Kidney epithelial cell (primary cell): ENCODE data around the gene PLEKHF1. TPM values are rescaled to one million over a fixed set of nuclear protein-coding genes. Genes with fewer than 3 reads are reported as not detected.
A peak's percentile ranks its signal among the peaks of the same experiment; 100 is the strongest.
"Not testable (repeated sequence)": the region's sequence is repeated elsewhere in the genome, so short reads cannot be mapped to it uniquely, and the experiment has no call there.

Source experiments
- DNase-seq: peaks from one replicate; pipeline ENCODE4 v3.0.0-alpha.2; 2010; ENCODE audit warnings: low read depth
- H3K27me3 ChIP-seq: 2 replicates; pipeline ENCODE4 v1.6.0; 2011; ENCODE audit warnings: low read length; ENCODE audit not compliant: control insufficient read depth, insufficient read depth
- H3K36me3 ChIP-seq: 2 replicates; pipeline ENCODE4 v1.5.1; 2011; ENCODE audit warnings: low read length; ENCODE audit not compliant: control insufficient read depth, insufficient read depth
- H3K4me3 ChIP-seq: 2 replicates; pipeline ENCODE4 v1.5.1; 2011; ENCODE audit warnings: low read depth, mild to moderate bottlenecking, control low read depth, low read length
- CTCF ChIP-seq: IDR thresholded peaks from 2 replicates; pipeline ENCODE4 v1.5.1; 2011; ENCODE audit warnings: mild to moderate bottlenecking, moderate library complexity, low read length, control low read depth, inconsistent platforms; ENCODE audit not compliant: insufficient read depth, poor library complexity, severe bottlenecking
- total RNA-seq: library from RNA; depleted of rRNA; stranded (reverse); fragments of >200 nt; gene quantifications from 2 replicates; pipeline ENCODE4 v1.2.3, GENCODE V29; 2015

The PLEKHF1 gene
- total RNA-seq, 1 donor from 2014 or later, result 59.0 TPM

DNA sequence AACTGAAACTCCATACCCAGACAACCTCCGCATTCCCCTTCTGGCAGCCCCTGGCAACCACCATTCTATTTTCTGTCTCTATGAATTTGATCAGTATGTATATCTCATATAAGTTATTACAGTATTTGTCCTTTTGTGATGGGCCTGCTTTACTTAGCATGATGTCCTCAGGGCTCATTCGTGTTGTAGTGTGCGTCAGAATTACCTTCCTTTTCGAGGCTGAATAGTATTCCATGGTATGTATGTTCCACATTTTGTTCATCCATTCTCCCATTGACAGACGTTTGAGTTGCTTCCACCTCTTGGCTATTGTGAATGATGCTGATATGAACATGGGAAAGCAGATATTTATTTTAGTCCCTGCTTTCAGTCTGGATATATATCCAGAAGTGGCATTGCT lies 5.0 kb downstream of the PLEKHF1 start:
- H3K27me3 ChIP-seq, result no peaks in the 10 kb centered on the region
- H3K4me3 ChIP-seq, result no peak overlapping the region
- no peaks in the 10 kb centered on the region for H3K36me3 ChIP-seq
- no peak for TF ChIP-seq CTCF
- DNase-seq, result no peak

- not testable (repeated sequence) for H3K36me3 ChIP-seq, H3K4me3 ChIP-seq, H3K27me3 ChIP-seq, DNase-seq
These were observed 5.7 kb downstream of the PLEKHF1 start for GRCh38 chr19:29671026-29671392.

- DNase-seq, result no peak
- H3K36me3 ChIP-seq, result peaks cover 1% of the 10 kb centered on the region
- peak; percentile 26 for TF ChIP-seq CTCF
- H3K27me3 ChIP-seq, result no peaks in the 10 kb centered on the region
- H3K4me3 ChIP-seq, result no peak overlapping the region
These were observed 6.3 kb downstream of the PLEKHF1 start for GRCh38 chr19:29671393-29672160.

DNA sequence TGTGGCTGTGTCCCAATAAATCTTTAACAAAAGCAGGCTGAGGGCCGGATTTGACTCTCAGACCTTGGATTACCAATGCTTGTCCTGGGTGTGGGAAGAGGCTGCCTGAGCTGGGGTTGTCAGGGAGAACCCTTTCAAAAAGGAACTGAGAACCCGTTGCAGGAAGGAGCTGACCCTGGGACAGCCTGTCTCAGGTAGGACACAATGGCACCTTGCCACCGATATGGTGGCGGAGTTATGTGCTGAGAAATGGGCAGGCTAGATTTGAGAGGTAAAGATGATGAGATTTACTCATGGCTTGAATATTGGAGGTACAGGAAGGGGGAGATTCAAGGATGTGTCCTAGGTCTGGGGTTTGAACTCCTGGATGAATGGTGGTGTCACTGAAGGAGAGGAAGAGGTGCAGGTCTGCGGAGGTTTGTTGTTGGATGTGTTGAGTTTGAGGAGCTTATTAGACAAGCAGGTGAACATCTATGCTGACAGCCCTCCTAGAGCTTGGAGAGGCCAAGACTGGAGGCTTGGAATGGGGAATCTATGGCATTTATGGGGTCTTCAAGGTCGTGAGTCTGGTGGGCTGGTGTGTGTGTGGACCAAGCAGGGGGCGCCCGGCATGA lies 7.2 kb downstream of the PLEKHF1 start:
- no peak for DNase-seq
- no peak overlapping the region for H3K4me3 ChIP-seq
- H3K36me3 ChIP-seq, result peaks cover 1% of the 10 kb centered on the region
- TF ChIP-seq CTCF, result no peak
- no peaks in the 10 kb centered on the region for H3K27me3 ChIP-seq

- H3K4me3 ChIP-seq, result no peak overlapping the region
- peaks cover 1% of the 10 kb centered on the region for H3K36me3 ChIP-seq
- DNase-seq, result no peak
- no peak for TF ChIP-seq CTCF
- no peaks in the 10 kb centered on the region for H3K27me3 ChIP-seq
These were observed 7.7 kb downstream of the PLEKHF1 start for GRCh38 chr19:29672933-29673336.

GRCh38 chr19:29673451-29674371 lies 8.4 kb downstream of the PLEKHF1 start:
- Histone ChIP-seq H3K36me3 (peaks cover 1% of the 10 kb centered on the region), H3K27me3 (no peaks in the 10 kb centered on the region), H3K4me3 (no peak overlapping the region)
- TF ChIP-seq CTCF, result no peak
- DNase-seq, result no peak
